A549 (cell line): Measurements from ENCODE around the gene FAF1.

Source experiments
- CEBPB ChIP-seq, 2 experiments: fragments of >200 bp in 1 of 2; sonication (Bioruptor Twin) in 1 of 2; formaldehyde crosslinking in 1 of 2; IDR thresholded peaks; 2 replicates each; pipeline ENCODE4 v1.6.1; 2012 to 2016
- JUNB ChIP-seq: fragments of >200 bp; sonication (Bioruptor Twin); formaldehyde crosslinking; IDR thresholded peaks from 2 replicates; pipeline ENCODE4 v1.6.1; 2016
- POLR2A ChIP-seq: IDR thresholded peaks from 2 replicates; pipeline ENCODE4 v1.6.1; 2012; ENCODE audit warnings: mild to moderate bottlenecking, low read length
- RAD21 ChIP-seq, 2 experiments: fragments of >200 bp in 1 of 2; sonication (Bioruptor Twin) in 1 of 2; formaldehyde crosslinking in 1 of 2; IDR thresholded peaks in 1 of 2; conservative IDR thresholded peaks in 1 of 2; 2 replicates in 1 of 2; 3 replicates in 1 of 2; pipeline ENCODE4 v1.6.1; 2012 to 2018; ENCODE audit warnings: inconsistent platforms in 1 of 2
- RCOR1 ChIP-seq: fragments of 150-350 bp; IDR thresholded peaks from 2 replicates; pipeline ENCODE4 v1.6.1; 2014; ENCODE audit warnings: antibody characterized with exemption, low read length, low read depth

DNA sequence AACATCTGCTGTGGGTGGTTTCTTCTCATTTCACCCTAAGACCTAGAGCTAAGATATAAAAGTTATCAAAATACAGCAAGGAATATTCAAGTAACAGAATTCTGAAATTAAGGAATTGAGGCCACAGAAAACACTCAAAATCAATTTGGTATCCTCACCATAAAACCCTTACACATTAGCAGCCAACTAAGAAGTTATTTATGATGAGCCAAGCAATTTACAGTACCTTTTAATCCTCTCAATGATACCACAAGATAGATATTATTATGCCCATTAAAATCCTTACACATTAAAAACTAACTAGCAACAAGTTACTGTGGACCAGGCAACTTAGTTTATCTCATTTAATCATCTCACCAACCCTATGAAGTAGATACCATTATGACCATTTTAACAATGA, 81.6 kb downstream of the FAF1 start:
- TF ChIP-seq RCOR1: no peak
- TF ChIP-seq POLR2A: no peak
- TF ChIP-seq RAD21 (conservative IDR thresholded peaks at IDR 0.05 in 1 of 2, IDR thresholded peaks at IDR 0.05 in 1 of 2): no peak
- no peak for TF ChIP-seq JUNB
- TF ChIP-seq CEBPB (IDR thresholded peaks at IDR 0.05): no peak
